ENCODE results near the gene LCE1D.

Gene LCE1D, protein sequence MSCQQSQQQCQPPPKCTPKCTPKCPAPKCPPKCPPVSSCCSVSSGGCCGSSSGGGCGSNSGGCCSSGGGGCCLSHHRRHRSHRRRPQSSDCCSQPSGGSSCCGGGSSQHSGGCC

DNA sequence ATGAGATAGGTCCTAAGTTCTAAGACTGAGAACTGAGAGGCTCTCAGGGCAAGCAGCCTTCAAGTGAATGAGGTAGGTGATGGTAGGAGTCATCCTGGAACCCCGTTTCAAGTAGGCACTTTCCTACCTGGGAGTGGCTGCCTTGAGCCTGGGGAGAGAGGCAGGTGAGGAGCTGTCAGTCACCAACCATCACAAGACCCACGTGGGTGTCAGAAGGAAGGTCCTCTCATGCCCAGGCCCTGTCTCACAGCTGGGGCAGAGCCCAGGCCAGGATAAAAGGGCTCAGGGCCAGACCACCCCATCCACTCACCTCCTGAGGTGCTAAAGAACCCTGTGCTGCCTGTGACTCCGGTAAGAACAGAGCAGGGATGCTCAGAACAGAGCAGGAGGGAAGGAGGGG, at the start of gene LCE1D:
Gene LCE1D, plus strand, starts transcription at position 301 of the 400 bp plus-strand sequence. CDS start 1,074 bp downstream, outside the sequence.
- H3K4me3 ChIP-seq (ENCODE audit: low read depth, low read length) = no peak within 1 kb of the TSS

DNA sequence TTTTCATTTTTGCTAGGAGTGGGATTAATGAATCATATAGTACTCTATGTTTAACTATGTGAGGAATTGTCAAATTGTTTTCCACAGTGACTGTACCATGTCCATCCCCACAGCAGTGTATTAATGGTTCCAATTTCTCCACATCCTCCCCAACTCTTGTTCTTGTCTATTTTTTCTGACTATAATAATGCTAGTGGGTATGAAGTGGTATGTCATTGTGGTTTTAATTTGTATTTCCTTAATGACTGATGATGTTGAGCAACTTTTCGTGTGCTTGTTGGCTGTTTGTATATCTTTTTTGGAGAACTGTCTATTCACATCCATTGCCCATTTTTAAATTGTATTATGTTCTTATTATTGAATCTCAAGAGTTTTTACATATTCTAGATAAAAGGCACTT, 48.7 kb upstream of the LCE1D start:
- H3K4me3 ChIP-seq (ENCODE audit: low read depth, low read length) = no peak overlapping the region

DNA sequence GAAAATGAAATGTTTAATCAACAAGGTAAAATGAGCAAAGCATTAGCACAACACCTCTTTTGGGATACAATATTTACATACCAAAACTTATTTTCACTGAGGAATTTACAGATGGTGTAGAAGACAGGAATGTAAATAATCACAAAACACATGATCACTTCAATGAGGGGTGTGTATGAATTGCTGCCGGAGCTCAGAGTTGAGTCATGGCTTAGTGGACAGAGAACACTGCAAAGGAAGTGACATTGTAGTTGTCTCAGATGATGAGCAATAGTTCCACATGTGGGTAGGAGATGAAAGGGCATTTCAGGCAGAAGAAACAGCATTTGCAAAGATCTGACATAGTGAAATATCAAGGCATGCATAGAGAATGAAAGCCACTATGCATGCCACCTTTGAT, 44.3 kb upstream of the LCE1D start:
- no peak overlapping the region for H3K4me3 ChIP-seq (ENCODE audit: low read depth, low read length)

DNA sequence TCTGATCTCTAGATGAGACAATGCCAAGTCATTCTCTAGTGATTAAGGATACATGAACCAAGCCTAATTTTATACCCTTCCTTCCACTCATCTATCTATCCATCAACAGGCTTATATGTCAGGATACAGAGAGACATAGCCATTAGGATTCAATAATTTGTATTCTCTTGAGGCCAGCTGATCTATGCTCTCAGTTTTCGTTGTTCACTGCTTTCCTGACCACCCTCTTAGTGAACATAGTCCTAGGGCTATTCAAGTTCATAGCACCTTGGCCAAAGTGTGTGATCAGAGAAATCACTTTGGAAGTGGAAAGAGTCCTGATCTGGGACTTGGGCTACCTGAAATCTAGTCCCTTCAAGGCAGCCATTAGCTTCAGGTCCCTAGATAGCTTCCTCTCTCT, 42.9 kb upstream of the LCE1D start:
- H3K4me3 ChIP-seq (ENCODE audit: low read depth, low read length) = no peak overlapping the region

DNA sequence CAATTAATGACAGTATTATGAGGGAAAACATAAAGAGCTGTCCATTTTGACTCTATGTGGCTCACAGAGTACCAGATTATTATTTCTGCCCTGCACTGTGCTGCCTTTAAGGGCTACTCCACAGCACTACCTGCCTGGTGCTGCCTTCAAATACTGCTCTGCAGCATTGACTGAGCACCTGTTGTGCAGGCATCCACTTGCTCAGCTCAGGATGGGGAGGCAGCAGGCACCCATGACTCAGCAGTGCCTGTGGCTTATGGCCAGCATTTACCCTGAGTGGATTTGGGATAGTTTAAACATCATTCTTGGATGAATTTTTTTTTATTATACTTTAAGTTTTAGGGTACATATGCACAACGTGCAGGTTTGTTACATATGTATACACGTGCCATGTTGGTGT, 39.6 kb upstream of the LCE1D start:
- H3K4me3 ChIP-seq (ENCODE audit: low read depth, low read length) = no peak overlapping the region

DNA sequence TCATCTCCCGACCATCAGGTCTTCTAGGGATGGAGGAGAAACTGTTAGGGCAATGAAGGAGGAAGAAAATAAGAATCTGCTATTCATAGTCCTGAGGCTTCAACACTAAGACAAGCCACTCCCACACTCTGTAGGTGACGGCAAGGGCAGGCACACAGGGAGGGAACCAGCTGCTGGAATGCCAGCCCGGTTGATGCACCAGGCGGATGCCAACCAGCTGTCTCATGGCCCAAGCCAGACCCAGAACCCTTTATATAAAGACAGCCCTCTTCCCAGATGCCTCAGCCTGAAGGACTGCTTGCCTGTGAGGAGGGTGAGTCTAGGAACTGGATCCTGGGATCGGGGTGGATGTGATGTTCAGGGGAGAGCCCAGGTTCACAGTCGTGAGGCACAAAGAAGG, 38.8 kb upstream of the LCE1D start, which contains the start of gene KPRP:
Gene KPRP, plus strand, starts transcription at position 279 of the 400 bp plus-strand sequence. CDS start 1,564 bp downstream, outside the sequence.
- H3K4me3 ChIP-seq (ENCODE audit: low read depth, low read length) = no peak within 1 kb of the TSS

GRCh38 chr1:152758636-152759035, 37.9 kb upstream of the LCE1D start:
- no peak overlapping the region for H3K4me3 ChIP-seq (ENCODE audit: low read depth, low read length)

GRCh38 chr1:152759453-152760173, 36.9 kb upstream of the LCE1D start:
- no peak overlapping the region for H3K4me3 ChIP-seq (ENCODE audit: low read depth, low read length)

GRCh38 chr1:152760551-152761190, 35.9 kb upstream of the LCE1D start:
- H3K4me3 ChIP-seq (ENCODE audit: low read depth, low read length) = no peak overlapping the region

GRCh38 chr1:152761609-152762213, 34.8 kb upstream of the LCE1D start:
- no peak overlapping the region for H3K4me3 ChIP-seq (ENCODE audit: low read depth, low read length)

DNA sequence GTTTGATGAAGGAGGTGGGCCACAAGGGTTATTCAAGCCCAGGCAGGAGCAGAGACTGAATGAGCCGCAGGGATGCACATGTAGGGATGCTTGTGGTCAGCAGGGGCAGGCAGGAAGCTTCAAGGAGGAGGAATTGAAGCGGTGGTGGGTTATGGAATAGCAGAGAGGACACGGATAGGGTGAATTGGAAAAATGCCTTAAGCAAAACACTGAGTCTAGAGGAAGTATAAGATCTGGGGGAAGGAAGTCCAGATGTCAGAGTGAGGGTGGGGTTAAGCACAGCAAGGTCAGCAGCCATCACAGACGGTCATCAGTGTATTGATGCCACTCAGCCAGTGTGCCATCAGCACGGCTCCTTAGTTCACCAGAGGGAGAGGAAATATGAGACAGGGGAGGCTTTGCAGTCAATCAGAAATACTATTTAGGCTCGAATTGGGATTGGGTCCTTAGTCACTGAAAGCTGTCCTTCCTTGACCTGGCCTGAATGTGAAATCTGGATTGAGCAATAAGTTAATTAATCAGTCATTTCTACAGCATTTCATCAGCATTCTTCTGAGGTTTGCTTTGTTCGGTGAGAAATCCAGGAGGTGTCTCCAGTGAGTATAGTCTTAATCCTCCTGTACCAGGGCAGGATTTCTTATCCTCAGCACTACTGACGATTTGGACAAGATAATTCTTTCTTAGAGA, 27.5 kb upstream of the LCE1D start:
- H3K4me3 ChIP-seq (ENCODE audit: low read depth, low read length) = no peak overlapping the region

- H3K4me3 ChIP-seq (ENCODE audit: low read depth, low read length) = no peak overlapping the region
Observed at GRCh38 chr1:152770411-152770810, 26.1 kb upstream of the LCE1D start.

GRCh38 chr1:152774875-152775274, 21.6 kb upstream of the LCE1D start, which contains the start of gene LCE1F:
Gene LCE1F, plus strand, starts transcription at chr1:152775140. Its CDS starts 1,232 bp downstream, at chr1:152776372.
- H3K4me3 ChIP-seq (ENCODE audit: low read depth, low read length) = no peak within 1 kb of the TSS

DNA sequence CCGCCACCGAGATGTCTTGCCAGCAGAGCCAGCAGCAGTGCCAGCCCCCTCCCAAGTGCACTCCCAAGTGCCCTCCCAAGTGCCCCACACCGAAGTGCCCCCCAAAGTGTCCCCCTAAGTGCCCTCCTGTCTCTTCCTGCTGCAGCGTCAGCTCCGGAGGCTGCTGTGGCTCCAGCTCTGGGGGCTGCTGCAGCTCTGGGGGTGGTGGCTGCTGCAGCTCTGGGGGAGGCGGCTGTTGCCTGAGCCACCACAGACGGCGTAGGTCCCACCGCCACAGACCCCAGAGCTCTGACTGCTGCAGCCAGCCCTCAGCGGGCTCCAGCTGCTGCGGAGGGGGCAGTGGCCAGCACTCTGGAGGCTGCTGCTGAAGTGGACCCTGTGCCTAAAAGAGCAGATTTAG, 20.2 kb upstream of the LCE1D start:
- H3K4me3 ChIP-seq (ENCODE audit: low read depth, low read length) = no peak overlapping the region

- no peak overlapping the region for H3K4me3 ChIP-seq (ENCODE audit: low read depth, low read length)
Observed at GRCh38 chr1:152777510-152778137, 18.9 kb upstream of the LCE1D start.

DNA sequence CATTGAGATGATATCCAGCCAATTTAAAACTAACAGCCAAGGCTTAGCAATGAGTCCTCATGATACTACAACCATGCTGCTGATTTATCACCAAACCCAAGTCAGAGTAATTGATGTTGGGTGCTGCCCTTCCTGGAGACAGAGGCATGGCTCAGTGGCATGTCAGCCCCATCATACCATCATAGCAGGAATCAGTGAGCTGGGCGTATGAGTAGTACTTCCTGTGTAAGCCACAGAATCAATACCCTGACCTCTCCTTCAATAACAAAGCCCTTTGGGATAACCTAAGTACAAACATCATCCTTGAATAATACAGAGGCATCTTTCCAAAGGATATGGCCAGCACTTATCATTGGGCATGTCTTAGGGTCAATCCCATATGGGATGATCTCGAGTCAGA, 13.4 kb upstream of the LCE1D start:
- no peak overlapping the region for H3K4me3 ChIP-seq (ENCODE audit: low read depth, low read length)

GRCh38 chr1:152786077-152786476, 10.4 kb upstream of the LCE1D start, which contains the start of gene LCE1E:
Gene LCE1E, plus strand, starts transcription at chr1:152786257. Its CDS starts 1,043 bp downstream, at chr1:152787300.
- no peak within 1 kb of the TSS for H3K4me3 ChIP-seq (ENCODE audit: low read depth, low read length)

GRCh38 chr1:152795686-152796085, 835 bp upstream of the LCE1D start:
- no peak overlapping the region for H3K4me3 ChIP-seq (ENCODE audit: low read depth, low read length)

- no peak overlapping the region for H3K4me3 ChIP-seq (ENCODE audit: low read depth, low read length)
Observed at GRCh38 chr1:152801333-152801732, 4.8 kb downstream of the LCE1D start.

DNA sequence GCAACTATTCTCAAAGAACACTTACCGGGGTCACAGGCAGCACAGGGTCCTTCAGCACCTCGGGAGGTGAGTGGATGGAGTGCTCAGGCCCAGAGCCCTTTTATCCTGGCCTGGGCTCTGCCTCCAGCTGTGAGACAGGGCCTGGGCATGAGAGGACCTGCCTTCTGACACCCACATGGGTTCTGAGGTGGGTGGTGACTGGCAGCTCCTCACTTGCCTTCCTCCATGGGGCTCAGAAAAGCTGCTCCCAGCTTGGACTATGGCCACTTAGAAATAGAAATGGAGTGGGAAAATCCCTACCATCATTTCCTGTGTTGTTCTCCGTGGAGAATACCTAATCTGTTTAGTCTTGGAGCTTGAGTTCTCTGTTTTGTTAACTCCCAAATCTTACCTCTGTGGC, 10.1 kb downstream of the LCE1D start, which contains the start of gene LCE1C:
Gene LCE1C, minus strand, starts transcription at position 76 of the 400 bp plus-strand sequence. CDS start 1,173 bp downstream, outside the sequence.
- H3K4me3 ChIP-seq (ENCODE audit: low read depth, low read length) = no peak within 1 kb of the TSS

All from iPS-11a (cell line).